Measurements from ENCODE around the gene FOXRED1.
A peak's percentile ranks its signal among the peaks of the same experiment; 100 is the strongest.

Gene FOXRED1

GRCh38 chr11:126310200-126310991 lies 41.4 kb downstream of the FOXRED1 start:
- Histone ChIP-seq H3K9me3 (ENCODE audit: control insufficient read depth in 2 of 2, low read length in 2 of 2) (no peaks in the 10 kb centered on the region), H3K9ac (ENCODE audit: low read depth in 1 of 2, low read length in 2 of 2) (no peak overlapping the region), H3K4me3 (ENCODE audit: low read length in 2 of 2) (no peak overlapping the region), H3K27ac (ENCODE audit: low read depth in 2 of 2, low read length in 2 of 2) (no peak overlapping the region), H3K4me1 (ENCODE audit: control insufficient read depth in 2 of 2, insufficient read depth in 2 of 2, low read length in 2 of 2) (peaks cover 13 to 15% of the 10 kb centered on the region in 2 donors), H3K36me3 (ENCODE audit: control insufficient read depth in 2 of 2, insufficient read depth in 2 of 2, low read length in 2 of 2) (peaks cover 3 to 4% of the 10 kb centered on the region in 2 donors), H3K27me3 (ENCODE audit: control insufficient read depth in 2 of 2, insufficient read depth in 2 of 2, low read length in 2 of 2) (no peaks in the 10 kb centered on the region)

- H3K9ac ChIP-seq (ENCODE audit: low read depth in 1 of 2, low read length in 2 of 2), result no peak overlapping the region
- H3K4me1 ChIP-seq (ENCODE audit: control insufficient read depth in 2 of 2, insufficient read depth in 2 of 2, low read length in 2 of 2), result peaks cover 13 to 15% of the 10 kb centered on the region in 2 donors
- H3K27ac ChIP-seq (ENCODE audit: low read depth in 2 of 2, low read length in 2 of 2), result no peak overlapping the region
- peaks cover 3 to 4% of the 10 kb centered on the region in 2 donors for H3K36me3 ChIP-seq (ENCODE audit: control insufficient read depth in 2 of 2, insufficient read depth in 2 of 2, low read length in 2 of 2)
- H3K27me3 ChIP-seq (ENCODE audit: control insufficient read depth in 2 of 2, insufficient read depth in 2 of 2, low read length in 2 of 2), result no peaks in the 10 kb centered on the region
- no peaks in the 10 kb centered on the region for H3K9me3 ChIP-seq (ENCODE audit: control insufficient read depth in 2 of 2, low read length in 2 of 2)
- no peak overlapping the region for H3K4me3 ChIP-seq (ENCODE audit: low read length in 2 of 2)
These were observed 42.0 kb downstream of the FOXRED1 start for GRCh38 chr11:126310992-126311310.

- Histone ChIP-seq H3K4me1 (ENCODE audit: control insufficient read depth in 2 of 2, insufficient read depth in 2 of 2, low read length in 2 of 2) (peaks cover 13 to 15% of the 10 kb centered on the region in 2 donors), H3K27ac (ENCODE audit: low read depth in 2 of 2, low read length in 2 of 2) (peak overlapping the region in 1 of 2 donors; percentile 0), H3K9me3 (ENCODE audit: control insufficient read depth in 2 of 2, low read length in 2 of 2) (no peaks in the 10 kb centered on the region), H3K9ac (ENCODE audit: low read depth in 1 of 2, low read length in 2 of 2) (no peak overlapping the region), H3K27me3 (ENCODE audit: control insufficient read depth in 2 of 2, insufficient read depth in 2 of 2, low read length in 2 of 2) (no peaks in the 10 kb centered on the region), H3K4me3 (ENCODE audit: low read length in 2 of 2) (no peak overlapping the region), H3K36me3 (ENCODE audit: control insufficient read depth in 2 of 2, insufficient read depth in 2 of 2, low read length in 2 of 2) (peaks cover 1 to 3% of the 10 kb centered on the region in 2 donors)
These were observed 42.7 kb downstream of the FOXRED1 start for GRCh38 chr11:126311401-126312291.

GRCh38 chr11:126312961-126313360 lies 44.0 kb downstream of the FOXRED1 start:
- H3K9me3 ChIP-seq (ENCODE audit: control insufficient read depth in 2 of 2, low read length in 2 of 2), result no peaks in the 10 kb centered on the region
- peaks cover 0 to 3% of the 10 kb centered on the region in 2 donors for H3K36me3 ChIP-seq (ENCODE audit: control insufficient read depth in 2 of 2, insufficient read depth in 2 of 2, low read length in 2 of 2)
- peaks cover 20% of the 10 kb centered on the region in 2 donors for H3K4me1 ChIP-seq (ENCODE audit: control insufficient read depth in 2 of 2, insufficient read depth in 2 of 2, low read length in 2 of 2)
- peak overlapping the region in 1 of 2 donors; percentile 9 for H3K9ac ChIP-seq (ENCODE audit: low read depth in 1 of 2, low read length in 2 of 2)
- no peaks in the 10 kb centered on the region for H3K27me3 ChIP-seq (ENCODE audit: control insufficient read depth in 2 of 2, insufficient read depth in 2 of 2, low read length in 2 of 2)
- no peak overlapping the region for H3K4me3 ChIP-seq (ENCODE audit: low read length in 2 of 2)
- H3K27ac ChIP-seq (ENCODE audit: low read depth in 2 of 2, low read length in 2 of 2), result peak overlapping the region; percentile 1 to 32

- Histone ChIP-seq H3K9ac (ENCODE audit: low read depth in 1 of 2, low read length in 2 of 2) (no peak overlapping the region), H3K36me3 (ENCODE audit: control insufficient read depth in 2 of 2, insufficient read depth in 2 of 2, low read length in 2 of 2) (no peaks in the 10 kb centered on the region), H3K27me3 (ENCODE audit: control insufficient read depth in 2 of 2, insufficient read depth in 2 of 2, low read length in 2 of 2) (no peaks in the 10 kb centered on the region), H3K9me3 (ENCODE audit: control insufficient read depth in 2 of 2, low read length in 2 of 2) (no peaks in the 10 kb centered on the region), H3K4me3 (ENCODE audit: low read length in 2 of 2) (no peak overlapping the region), H3K27ac (ENCODE audit: low read depth in 2 of 2, low read length in 2 of 2) (no peak overlapping the region), H3K4me1 (ENCODE audit: control insufficient read depth in 2 of 2, insufficient read depth in 2 of 2, low read length in 2 of 2) (peaks cover 25 to 28% of the 10 kb centered on the region in 2 donors)
These were observed 44.9 kb downstream of the FOXRED1 start for GRCh38 chr11:126313826-126314225.

GRCh38 chr11:126317432-126317755 lies 48.4 kb downstream of the FOXRED1 start:
- peak overlapping the region; percentile 53 to 75 for H3K27ac ChIP-seq (ENCODE audit: low read depth in 2 of 2, low read length in 2 of 2)
- peak overlapping the region in 1 of 2 donors; percentile 6 for H3K4me3 ChIP-seq (ENCODE audit: low read length in 2 of 2)
- no peaks in the 10 kb centered on the region for H3K9me3 ChIP-seq (ENCODE audit: control insufficient read depth in 2 of 2, low read length in 2 of 2)
- H3K36me3 ChIP-seq (ENCODE audit: control insufficient read depth in 2 of 2, insufficient read depth in 2 of 2, low read length in 2 of 2), result no peaks in the 10 kb centered on the region
- peaks cover 25 to 29% of the 10 kb centered on the region in 2 donors for H3K4me1 ChIP-seq (ENCODE audit: control insufficient read depth in 2 of 2, insufficient read depth in 2 of 2, low read length in 2 of 2)
- no peak overlapping the region for H3K9ac ChIP-seq (ENCODE audit: low read depth in 1 of 2, low read length in 2 of 2)
- H3K27me3 ChIP-seq (ENCODE audit: control insufficient read depth in 2 of 2, insufficient read depth in 2 of 2, low read length in 2 of 2), result no peaks in the 10 kb centered on the region

GRCh38 chr11:126317756-126318573 lies 49.0 kb downstream of the FOXRED1 start:
- H3K4me1 ChIP-seq (ENCODE audit: control insufficient read depth in 2 of 2, insufficient read depth in 2 of 2, low read length in 2 of 2), result peaks cover 21 to 23% of the 10 kb centered on the region in 2 donors
- H3K27ac ChIP-seq (ENCODE audit: low read depth in 2 of 2, low read length in 2 of 2), result peak overlapping the region; percentile 53 to 75
- H3K4me3 ChIP-seq (ENCODE audit: low read length in 2 of 2), result peak overlapping the region; percentile 6 to 20
- no peaks in the 10 kb centered on the region for H3K9me3 ChIP-seq (ENCODE audit: control insufficient read depth in 2 of 2, low read length in 2 of 2)
- H3K27me3 ChIP-seq (ENCODE audit: control insufficient read depth in 2 of 2, insufficient read depth in 2 of 2, low read length in 2 of 2), result no peaks in the 10 kb centered on the region
- no peaks in the 10 kb centered on the region for H3K36me3 ChIP-seq (ENCODE audit: control insufficient read depth in 2 of 2, insufficient read depth in 2 of 2, low read length in 2 of 2)
- H3K9ac ChIP-seq (ENCODE audit: low read depth in 1 of 2, low read length in 2 of 2), result peak overlapping the region in 1 of 2 donors; percentile 6

GRCh38 chr11:126318574-126319373 lies 49.8 kb downstream of the FOXRED1 start:
- H3K9ac ChIP-seq (ENCODE audit: low read depth in 1 of 2, low read length in 2 of 2), result peak overlapping the region in 1 of 2 donors; percentile 6
- H3K36me3 ChIP-seq (ENCODE audit: control insufficient read depth in 2 of 2, insufficient read depth in 2 of 2, low read length in 2 of 2), result no peaks in the 10 kb centered on the region
- no peaks in the 10 kb centered on the region for H3K9me3 ChIP-seq (ENCODE audit: control insufficient read depth in 2 of 2, low read length in 2 of 2)
- H3K4me3 ChIP-seq (ENCODE audit: low read length in 2 of 2), result peak overlapping the region in 1 of 2 donors; percentile 20
- H3K27ac ChIP-seq (ENCODE audit: low read depth in 2 of 2, low read length in 2 of 2), result peak overlapping the region; percentile 53 to 75
- H3K4me1 ChIP-seq (ENCODE audit: control insufficient read depth in 2 of 2, insufficient read depth in 2 of 2, low read length in 2 of 2), result peaks cover 16 to 23% of the 10 kb centered on the region in 2 donors
- H3K27me3 ChIP-seq (ENCODE audit: control insufficient read depth in 2 of 2, insufficient read depth in 2 of 2, low read length in 2 of 2), result no peaks in the 10 kb centered on the region

GRCh38 chr11:126319374-126319740 lies 50.4 kb downstream of the FOXRED1 start:
- H3K4me3 ChIP-seq (ENCODE audit: low read length in 2 of 2), result no peak overlapping the region
- H3K9me3 ChIP-seq (ENCODE audit: control insufficient read depth in 2 of 2, low read length in 2 of 2), result no peaks in the 10 kb centered on the region
- H3K4me1 ChIP-seq (ENCODE audit: control insufficient read depth in 2 of 2, insufficient read depth in 2 of 2, low read length in 2 of 2), result peaks cover 16 to 23% of the 10 kb centered on the region in 2 donors
- no peaks in the 10 kb centered on the region for H3K36me3 ChIP-seq (ENCODE audit: control insufficient read depth in 2 of 2, insufficient read depth in 2 of 2, low read length in 2 of 2)
- H3K27ac ChIP-seq (ENCODE audit: low read depth in 2 of 2, low read length in 2 of 2), result peak overlapping the region; percentile 53 to 75
- no peak overlapping the region for H3K9ac ChIP-seq (ENCODE audit: low read depth in 1 of 2, low read length in 2 of 2)
- no peaks in the 10 kb centered on the region for H3K27me3 ChIP-seq (ENCODE audit: control insufficient read depth in 2 of 2, insufficient read depth in 2 of 2, low read length in 2 of 2)
